Brain microvascular endothelial cell (primary cell): ENCODE measurements around the gene BCL2.
A peak's percentile ranks its signal among the peaks of the same experiment; 100 is the strongest.

Source experiments
- DNase-seq: peaks from one replicate; pipeline ENCODE4 v3.0.0-alpha.2; 2020
- H3K27ac ChIP-seq: fragments of 250-450 bp; sonication (Bioruptor Pico); 2 replicates; pipeline ENCODE4 v1.5.1; 2020; ENCODE audit warnings: mild to moderate bottlenecking, moderate library complexity
- H3K27me3 ChIP-seq: fragments of 250-450 bp; sonication (Bioruptor Pico); replicated peaks from 2 replicates; pipeline ENCODE4 v1.5.1; 2020; ENCODE audit warnings: mild to moderate bottlenecking
- H3K36me3 ChIP-seq: fragments of 250-450 bp; sonication (Bioruptor Pico); replicated peaks from 2 replicates; pipeline ENCODE4 v1.5.1; 2020; ENCODE audit warnings: mild to moderate bottlenecking
- H3K4me3 ChIP-seq: 2 replicates; pipeline ENCODE4 v1.5.1; 2011; ENCODE audit warnings: low read depth, mild to moderate bottlenecking, control low read depth, low read length, moderate library complexity
- in situ Hi-C: cut with HindIII; loops from 2 replicates; pipeline ENCODE4 v1.10.0; 2017; ENCODE audit warnings: low sequenced_read_pairs, low pct_ligation_motif_present
- TF ChIP-seq, protein P1 (sequence below): IDR thresholded peaks from 2 replicates; pipeline ENCODE4 v1.5.1; 2011; ENCODE audit warnings: low read depth, mild to moderate bottlenecking, moderate library complexity, low read length, control low read depth, inconsistent platforms; ENCODE audit errors: missing control alignments

The BCL2 gene

DNA sequence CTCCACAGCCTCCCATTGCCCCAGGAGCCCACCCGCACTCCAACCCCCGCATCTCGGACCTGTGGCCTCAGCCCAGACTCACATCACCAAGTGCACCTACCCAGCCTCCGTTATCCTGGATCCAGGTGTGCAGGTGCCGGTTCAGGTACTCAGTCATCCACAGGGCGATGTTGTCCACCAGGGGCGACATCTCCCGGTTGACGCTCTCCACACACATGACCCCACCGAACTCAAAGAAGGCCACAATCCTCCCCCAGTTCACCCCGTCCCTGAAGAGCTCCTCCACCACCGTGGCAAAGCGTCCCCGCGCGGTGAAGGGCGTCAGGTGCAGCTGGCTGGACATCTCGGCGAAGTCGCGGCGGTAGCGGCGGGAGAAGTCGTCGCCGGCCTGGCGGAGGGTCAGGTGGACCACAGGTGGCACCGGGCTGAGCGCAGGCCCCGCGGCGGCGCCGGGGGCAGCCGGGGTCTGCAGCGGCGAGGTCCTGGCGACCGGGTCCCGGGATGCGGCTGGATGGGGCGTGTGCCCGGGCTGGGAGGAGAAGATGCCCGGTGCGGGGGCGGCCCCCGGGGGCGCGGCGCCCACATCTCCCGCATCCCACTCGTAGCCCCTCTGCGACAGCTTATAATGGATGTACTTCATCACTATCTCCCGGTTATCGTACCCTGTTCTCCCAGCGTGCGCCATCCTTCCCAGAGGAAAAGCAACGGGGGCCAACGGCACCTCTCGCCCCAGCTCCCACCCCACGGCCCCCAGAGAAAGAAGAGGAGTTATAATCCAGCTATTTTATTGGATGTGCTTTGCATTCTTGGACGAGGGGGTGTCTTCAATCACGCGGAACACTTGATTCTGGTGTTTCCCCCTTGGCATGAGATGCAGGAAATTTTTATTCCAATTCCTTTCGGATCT lies 1.3 kb downstream of the BCL2 start:
- TF ChIP-seq, protein P1, sequence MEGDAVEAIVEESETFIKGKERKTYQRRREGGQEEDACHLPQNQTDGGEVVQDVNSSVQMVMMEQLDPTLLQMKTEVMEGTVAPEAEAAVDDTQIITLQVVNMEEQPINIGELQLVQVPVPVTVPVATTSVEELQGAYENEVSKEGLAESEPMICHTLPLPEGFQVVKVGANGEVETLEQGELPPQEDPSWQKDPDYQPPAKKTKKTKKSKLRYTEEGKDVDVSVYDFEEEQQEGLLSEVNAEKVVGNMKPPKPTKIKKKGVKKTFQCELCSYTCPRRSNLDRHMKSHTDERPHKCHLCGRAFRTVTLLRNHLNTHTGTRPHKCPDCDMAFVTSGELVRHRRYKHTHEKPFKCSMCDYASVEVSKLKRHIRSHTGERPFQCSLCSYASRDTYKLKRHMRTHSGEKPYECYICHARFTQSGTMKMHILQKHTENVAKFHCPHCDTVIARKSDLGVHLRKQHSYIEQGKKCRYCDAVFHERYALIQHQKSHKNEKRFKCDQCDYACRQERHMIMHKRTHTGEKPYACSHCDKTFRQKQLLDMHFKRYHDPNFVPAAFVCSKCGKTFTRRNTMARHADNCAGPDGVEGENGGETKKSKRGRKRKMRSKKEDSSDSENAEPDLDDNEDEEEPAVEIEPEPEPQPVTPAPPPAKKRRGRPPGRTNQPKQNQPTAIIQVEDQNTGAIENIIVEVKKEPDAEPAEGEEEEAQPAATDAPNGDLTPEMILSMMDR = peak; percentile 68
- H3K27ac ChIP-seq = no peak overlapping the region

GRCh38 chr18:63317556-63317946 lies 2.0 kb downstream of the BCL2 start:
- Histone ChIP-seq H3K4me3 (no peak overlapping the region), H3K36me3 (no peaks in the 10 kb centered on the region), H3K27ac (no peak overlapping the region), H3K27me3 (peaks cover 4% of the 10 kb centered on the region)
- TF ChIP-seq, protein P1 = no peak
- DNase-seq = no peak
- in situ Hi-C loops = no loop called here

More for the DNA sequence above, 1.3 kb downstream of the BCL2 start:
- Histone ChIP-seq H3K36me3 (no peaks in the 10 kb centered on the region), H3K27me3 (peaks cover 4% of the 10 kb centered on the region), H3K4me3 (peak overlapping the region; percentile 71)
- in situ Hi-C loops = no loop called here
- DNase-seq = no peak

DNA sequence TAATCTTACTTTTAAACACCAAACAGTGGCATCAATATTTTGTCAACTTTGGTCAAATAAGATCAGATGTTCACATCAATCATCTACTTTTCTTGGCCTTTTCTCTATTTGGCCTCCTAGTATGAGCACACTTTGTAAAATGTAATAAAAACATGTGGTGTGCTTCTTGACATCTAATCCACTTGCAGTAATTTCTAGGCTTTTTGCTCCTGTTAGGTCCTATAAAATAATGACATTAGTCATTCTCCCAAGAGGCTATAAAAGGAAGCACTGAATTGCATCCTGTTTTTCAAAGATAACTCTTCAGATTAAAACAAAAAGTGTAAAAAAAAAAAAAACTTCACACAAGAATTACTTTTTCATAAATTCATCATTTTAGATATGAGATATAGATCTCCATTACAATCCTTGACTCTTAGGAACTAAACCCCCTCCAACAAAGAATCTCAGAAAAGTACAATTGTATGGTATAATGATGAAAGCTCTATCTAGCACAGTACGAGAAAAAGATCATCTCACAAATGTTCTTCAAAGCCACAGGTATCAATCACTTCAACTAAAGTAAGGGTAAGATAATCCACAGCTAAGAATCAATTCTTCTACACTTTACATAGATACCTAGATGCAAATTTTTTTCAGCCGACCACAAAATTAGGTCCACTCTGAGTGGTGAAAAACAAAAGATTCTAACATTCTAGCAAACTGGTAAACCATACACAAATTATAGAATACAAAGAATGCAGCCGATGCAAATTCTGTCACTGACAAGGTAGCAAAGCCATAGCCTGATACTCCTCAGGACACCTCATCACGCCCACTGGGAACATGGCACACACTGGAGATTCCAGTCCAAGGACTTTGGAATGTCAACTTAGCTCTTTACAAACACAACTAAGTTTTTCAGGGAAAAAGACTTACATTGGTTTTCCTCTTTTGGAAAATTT lies 2.7 kb downstream of the BCL2 start:
- no peaks in the 10 kb centered on the region for H3K36me3 ChIP-seq
- no peak overlapping the region for H3K4me3 ChIP-seq
- in situ Hi-C loops = no loop called here
- H3K27ac ChIP-seq = no peak overlapping the region
- peaks cover 4% of the 10 kb centered on the region for H3K27me3 ChIP-seq
- no peak for DNase-seq
- TF ChIP-seq, protein P1 = no peak

- Histone ChIP-seq H3K4me3 (no peak overlapping the region), H3K27ac (no peak overlapping the region), H3K27me3 (peaks cover 4% of the 10 kb centered on the region), H3K36me3 (no peaks in the 10 kb centered on the region)
- in situ Hi-C loops = no loop called here
- TF ChIP-seq, protein P1 = no peak
- no peak for DNase-seq
Measured at GRCh38 chr18:63315876-63316275, 3.7 kb downstream of the BCL2 start.

DNA sequence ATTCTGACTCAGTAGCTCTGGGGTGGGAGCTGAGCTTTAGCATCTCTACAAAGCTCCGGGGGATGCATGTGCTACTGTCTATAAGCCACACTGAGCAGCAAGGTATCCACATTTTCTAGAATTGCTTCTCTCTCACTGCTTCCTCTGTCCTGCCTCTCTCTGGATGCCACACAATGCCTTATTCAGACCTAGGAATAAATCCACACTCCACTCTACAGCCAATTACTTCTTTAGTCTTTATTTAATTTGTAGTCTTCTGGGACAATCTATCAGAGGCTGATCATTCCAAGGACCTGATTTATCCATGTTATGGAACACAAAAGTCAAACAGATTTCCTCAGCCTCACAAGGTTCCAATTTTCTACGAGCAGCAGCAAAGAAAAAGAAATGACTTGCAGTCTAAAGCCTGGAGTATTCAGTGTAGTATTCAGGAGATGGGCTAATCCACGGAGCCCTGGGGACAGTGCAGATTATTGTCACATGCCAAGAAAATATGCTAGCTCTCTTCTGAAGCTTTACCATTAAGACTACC lies 4.4 kb downstream of the BCL2 start:
- Histone ChIP-seq H3K27me3 (peaks cover 4% of the 10 kb centered on the region), H3K4me3 (no peak overlapping the region), H3K36me3 (no peaks in the 10 kb centered on the region), H3K27ac (no peak overlapping the region)
- TF ChIP-seq, protein P1 = no peak
- no peak for DNase-seq
- in situ Hi-C loops = no loop called here
